GM19238 (cell line): ENCODE data around the gene SYTL2.

ENCODE experiments used
- DNase-seq: peaks from one replicate; pipeline ENCODE4 v3.0.0; 2011; ENCODE audit warnings: low spot score; ENCODE audit not compliant: insufficient read length

The SYTL2 gene

DNA sequence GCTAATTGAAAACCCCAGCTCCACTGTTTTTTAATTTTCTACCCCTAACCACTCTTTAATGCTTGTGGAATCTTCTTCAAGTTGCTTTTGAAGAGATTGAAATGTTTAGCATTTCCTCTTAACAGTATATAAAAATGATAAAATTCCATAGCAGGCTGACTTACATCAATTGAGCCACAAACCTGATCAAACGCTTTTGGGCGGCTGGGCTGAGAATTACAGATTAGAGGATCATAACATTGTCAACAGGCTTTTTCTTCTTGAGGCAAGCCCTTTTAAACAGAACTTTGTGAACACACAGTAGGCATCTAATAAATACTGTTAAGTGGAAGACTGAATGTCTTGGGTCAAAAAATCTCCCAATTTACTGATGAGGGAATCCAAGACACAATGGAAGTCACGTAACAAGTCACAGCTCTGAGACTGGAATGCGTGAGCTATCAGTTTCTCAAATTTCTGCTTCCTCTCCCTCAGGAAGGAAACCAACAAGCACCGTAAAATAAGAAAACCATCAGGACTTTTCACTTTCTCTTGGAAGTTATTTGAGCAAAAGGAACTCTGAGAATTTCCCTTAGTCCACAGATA lies 75.0 kb downstream of the SYTL2 start:
- no peak for DNase-seq

DNA sequence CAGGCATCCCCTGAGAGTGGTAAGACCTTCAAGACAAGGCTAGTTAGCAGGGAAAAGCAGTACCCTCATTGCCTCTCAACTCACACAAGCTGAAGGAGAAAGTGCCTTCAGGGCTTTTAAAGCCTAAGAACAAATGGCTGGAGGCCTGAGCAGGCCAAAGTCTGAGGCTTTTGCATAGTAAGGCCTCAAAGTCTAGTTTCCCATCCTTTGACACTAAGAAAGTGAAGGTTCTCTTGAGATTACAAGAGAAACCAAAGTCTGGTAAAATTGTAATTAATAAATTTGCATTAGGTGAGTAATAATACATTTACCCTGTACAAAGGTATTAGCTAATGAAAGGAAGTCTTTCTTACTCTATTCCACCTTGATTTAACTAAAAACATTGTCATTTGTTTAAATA lies 78.0 kb downstream of the SYTL2 start:
- DNase-seq: no peak

DNA sequence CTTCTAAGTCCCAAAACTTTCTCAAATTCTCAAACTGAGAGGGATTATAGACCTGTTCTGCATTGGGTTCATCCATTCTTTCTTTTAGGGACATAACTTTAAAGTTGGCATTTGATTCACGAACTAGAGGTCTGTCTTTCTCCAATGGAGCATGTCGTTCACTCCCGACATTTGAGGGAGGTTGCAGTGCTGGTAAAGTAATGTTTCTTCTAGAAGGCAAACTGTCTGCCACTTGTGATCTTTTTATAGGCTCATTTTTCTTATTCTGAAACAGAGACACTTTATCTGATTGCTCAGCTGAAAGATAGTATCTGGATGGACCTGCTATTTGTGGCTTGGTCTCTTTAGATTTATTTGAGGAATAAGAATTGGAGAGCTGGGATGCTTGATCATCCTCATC lies 84.6 kb downstream of the SYTL2 start:
- no peak for DNase-seq

DNA sequence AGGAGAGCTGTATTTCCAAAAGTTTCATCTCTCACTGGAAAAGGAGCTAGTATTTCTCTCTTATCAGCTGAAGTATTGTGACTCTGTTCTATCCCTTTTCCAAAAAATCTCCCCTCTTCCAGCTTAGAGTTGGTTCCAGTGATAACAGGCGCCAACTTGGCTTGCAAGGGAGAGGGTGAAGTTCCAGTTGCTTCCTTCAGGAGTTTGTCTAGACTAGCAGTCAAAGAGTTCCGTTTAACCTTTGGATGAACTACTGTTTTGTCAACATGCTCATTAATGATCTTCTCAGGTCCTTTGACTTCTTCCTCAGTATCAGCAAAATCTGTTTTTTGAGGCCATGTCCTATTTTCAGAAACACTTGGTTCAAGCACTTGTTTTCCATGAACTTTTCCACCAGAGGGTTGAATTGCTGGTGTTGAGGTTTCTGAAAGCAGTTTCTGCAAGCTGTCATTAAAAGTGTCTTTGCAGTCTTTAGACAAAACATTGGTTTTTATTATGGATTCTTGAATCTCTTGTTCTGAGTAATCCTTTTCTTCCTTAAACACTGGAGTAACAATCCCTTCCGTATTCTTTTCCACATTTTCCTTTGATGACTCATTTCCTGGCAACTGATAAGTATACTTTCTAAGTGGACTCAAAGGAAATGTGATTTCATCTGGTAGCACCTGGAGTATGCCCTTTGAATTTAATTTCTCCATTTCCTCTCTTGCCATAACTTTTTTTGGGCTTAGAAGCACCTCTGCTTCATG lies 85.3 kb downstream of the SYTL2 start:
- no peak for DNase-seq

DNA sequence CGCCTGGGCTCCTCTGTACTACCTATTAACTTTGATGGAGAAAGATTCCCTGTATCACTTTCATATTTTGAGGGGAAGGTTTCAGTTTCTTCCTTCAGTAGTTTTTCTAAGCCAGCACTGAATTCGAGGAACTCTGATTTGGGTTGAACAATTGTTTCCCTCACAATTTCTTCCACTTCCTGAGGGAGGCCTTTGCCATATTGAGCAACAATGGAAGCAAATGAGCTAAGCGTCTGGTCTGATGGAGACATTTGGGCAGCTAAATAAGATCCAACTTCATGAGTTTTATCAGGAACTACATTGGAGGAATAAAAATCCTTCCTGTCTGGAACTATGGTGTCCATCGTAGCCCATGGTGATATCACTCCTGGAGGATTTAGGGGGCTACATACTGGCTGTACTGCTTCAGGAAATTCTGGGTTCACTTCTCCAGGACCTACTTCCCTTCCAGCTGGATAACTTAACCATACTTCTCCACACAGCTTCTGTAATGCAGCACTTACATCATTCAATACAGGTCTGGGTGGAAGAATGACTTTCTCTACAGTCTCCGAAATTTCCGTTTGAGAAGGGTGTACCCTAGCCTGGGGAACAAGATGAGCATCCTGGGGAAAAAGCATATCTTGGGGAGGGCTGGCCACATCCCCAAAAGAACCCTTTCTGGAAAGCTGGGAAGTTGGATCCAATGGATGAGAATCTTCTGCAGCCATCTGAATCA lies 86.0 kb downstream of the SYTL2 start:
- no peak for DNase-seq

DNA sequence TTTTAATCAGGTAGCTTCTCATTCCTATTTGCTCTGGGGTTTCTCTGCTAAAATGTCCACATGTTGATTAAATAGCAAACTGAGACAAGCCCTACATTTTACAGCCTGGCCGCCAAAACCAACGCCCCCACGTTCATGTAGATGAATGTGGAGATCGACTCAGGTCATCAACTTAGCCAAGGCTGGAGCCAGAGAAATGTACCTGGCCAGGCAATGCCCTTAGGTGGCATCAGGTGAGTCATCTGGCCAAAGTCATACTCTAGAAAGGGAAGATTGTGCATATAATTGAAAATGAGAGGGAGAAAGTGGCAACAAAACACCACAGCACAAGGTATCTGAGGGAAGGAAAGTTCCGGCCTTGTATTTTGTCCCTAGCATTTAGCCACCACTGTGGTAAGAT lies 87.9 kb downstream of the SYTL2 start:
- DNase-seq: no peak

DNA sequence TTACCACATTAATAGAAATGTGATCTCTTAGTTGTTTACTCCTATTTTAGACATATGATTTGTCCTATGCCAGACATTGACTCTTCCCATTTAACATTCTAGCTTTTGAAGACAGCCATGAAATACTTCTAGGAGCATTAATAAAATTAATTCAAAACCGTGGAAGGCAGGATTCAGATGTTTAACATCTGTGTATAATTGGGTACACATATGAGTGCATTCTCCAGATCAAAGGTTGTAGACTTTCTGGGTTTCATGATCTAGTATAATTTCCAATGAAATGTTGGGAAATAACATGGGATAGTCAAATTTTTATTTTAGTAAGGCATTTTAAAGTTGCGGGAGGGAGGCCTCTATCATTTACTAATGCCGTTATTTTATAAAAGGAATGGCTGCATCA lies 89.8 kb downstream of the SYTL2 start:
- no peak for DNase-seq

DNA sequence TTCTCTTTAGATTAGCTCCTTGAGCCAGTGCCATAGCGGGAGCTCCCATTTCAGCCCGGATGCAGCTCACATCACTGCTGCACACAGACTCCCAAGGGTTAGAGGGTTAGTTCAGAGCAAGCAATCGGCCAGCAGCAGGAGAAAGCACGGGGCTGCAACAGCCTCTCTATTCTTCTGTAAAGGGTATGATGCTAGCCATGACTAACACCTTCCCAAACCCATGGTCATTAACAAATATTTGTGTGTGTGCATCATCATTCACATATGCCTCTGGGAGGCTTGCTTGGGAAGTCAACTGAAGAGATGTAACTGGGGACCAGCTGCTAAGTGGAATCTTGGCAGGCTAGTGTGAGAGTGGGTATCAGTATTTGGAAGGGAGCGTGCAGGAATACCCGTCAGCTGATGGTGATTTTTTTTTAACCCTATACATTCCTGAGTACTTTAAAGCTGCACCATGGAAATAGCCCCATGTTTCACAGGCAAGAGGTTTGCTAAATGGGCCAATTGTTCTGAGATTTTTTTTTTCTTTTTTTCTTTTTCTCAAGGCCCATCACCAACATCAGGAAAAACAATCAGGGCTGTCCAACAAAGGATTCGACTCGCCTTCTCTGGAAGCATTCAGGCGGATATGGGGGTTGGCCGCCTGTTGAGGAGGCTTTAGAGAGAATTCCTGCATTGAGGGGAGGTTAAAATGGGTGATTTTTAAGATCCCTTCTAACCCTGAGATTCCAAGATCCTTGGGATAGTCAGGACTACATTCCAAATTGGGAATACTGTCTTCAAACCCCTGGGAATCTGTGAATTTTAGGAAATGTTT lies 91.7 kb downstream of the SYTL2 start:
- DNase-seq: no peak

DNA sequence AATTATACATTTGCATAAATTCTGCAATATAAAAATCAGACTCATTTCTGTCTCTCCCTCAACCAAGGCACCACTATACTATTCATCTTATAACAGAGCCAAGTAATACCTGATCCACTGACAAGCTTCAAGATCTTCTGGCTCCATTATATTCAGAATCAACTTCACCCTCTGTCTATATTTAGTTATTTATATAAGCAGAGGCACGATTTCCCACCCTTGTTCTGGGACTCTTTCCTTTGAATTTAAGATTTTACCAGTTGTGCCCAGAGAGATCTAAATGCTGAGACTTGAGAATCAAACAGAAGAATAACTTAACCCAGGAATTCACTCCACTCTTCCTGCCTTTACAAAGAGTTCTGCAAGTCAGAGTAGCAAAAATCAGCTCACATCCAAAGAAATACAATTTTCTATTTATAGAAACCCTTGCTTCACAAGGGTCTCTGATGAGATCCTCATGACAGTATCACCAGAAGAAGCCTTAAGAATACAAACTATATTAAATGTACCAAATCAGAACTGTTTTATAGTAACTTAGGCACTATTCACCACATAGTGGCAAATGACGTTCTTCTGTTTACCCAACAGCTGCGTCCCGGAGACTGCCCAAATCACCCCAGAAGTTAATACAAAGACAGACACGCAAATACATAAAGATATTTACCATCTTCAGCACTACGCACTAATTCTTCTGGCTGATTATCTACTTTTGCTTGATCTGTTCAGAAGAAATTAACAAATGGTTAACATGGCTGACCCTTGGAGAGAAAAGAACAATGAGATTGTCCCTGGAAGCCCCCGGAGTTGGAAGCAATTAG lies 92.6 kb downstream of the SYTL2 start:
- DNase-seq: no peak

DNA sequence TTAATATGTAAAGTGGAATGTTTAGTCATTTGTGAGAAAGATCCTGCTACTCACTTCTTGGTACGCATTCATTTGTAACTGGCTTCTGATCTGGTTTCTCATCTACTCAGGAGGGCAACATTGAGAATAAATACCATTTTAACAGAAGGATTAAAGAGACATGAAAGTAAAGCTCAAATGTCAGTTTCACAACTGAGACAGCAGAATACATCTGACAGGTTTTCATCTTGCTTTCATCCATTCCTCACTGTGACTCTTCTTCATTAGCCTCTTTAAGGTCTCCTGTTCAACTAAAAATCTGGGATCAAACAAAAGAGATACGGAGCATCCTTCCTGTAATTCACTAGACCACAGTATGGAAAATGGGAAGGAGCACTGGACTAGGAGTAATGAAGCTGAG lies 93.5 kb downstream of the SYTL2 start:
- no peak for DNase-seq

DNA sequence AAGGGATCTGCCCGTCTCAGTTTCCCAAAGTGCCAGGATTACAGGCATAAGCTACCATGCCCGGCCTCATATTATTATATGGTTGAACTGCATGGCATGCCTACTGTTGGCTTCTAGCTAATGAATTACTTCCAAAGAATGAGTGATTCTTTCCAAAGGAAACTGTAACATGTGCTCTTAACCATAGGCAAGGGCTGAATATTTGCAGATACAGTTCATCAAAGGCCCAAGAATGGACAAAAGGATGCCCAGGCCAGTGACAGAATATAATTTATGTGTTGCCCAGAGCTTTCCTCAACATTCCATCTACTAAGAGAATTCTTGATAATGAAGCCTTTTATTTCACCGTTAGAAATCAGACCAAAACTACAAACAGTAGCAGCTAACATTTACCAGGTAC lies 98.0 kb downstream of the SYTL2 start:
- no peak for DNase-seq

DNA sequence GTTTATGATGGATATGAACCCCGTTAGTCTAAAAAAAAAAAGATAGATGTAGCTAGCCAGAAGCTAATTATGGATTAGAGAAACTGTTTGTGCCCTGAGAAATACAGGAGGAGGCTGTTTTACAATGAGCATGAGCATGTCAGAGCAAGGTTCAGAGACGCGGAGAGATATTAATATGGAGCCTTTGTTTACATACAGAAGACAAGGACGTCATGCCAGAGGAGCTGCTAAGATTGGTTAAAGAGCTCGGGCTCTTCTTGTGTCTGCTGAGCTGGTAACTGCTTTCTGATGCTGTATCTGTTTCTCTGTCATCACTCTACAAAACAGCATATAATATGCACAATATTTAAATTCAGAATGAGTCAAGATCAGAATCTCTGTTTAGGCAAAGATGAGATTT lies 100.0 kb downstream of the SYTL2 start:
- no peak for DNase-seq

DNA sequence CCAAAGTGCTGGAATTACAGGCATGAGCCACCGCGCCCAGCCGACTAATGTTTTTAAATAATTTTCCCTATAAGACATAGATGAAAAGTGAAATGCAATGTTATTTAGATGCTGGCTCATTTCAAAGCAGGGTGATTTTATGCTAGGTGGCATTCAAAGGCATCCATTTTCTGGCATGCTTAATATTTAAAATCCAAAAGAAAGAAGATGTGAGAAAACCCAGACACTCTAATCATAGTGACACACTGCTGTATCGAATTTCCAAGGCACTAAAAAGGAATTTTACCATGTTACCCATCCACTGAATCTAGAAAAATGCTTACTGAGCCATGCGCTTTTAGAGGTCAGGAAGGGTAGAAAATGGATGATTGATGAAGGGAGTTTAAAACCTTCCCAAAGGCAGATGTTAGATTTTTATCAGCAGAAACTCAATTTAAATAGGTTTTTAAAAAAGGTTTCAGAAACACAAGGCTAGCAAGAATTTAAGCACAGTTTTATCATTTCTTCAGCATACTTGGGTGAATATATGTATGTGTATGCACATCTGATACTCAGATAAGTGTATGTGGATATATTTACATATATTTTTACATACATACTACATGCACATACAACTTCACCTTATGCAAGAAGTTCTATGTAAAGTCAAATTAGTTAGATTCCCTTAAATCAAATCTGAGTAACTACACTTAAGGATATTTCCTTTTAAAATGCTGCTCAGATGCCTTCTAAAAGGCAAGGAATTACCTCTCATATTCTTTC lies 100.8 kb downstream of the SYTL2 start:
- DNase-seq: no peak

DNA sequence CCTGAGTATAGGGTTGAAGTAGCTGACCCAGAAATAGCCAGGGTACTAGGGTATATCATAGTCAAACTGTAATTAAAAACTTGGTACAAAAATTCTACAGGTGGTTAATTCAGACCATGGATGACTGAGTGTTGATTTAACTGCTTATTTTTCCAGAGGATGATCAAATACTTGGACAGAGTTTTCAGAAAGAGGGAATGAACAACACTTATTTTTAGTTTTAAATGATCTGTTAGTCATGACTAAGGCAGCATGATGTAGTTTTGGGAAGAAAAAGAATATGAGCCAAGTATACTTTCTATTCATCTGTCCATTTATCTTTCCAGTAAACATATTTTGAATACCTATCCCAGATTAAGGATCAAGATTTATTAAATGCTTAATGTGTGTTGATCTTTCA lies 105.1 kb downstream of the SYTL2 start:
- no peak for DNase-seq

DNA sequence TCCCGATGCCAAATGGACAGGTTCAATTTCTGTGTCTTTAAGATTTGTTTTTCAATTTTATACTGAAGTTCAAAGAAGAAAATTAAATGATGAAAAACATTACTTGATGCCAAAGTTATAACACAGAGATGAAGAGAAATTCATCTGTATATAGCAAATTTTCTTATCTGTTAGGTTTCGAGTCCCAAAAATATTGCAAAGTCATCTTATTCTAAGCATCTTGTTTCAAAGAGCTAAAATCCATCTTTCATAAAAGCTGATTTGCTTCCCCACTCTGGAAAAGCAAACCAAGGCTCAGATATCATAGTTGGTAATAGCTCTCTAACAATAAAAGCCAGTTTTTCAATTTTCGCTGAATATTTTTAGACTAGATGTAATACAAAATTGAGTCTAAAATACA lies 106.0 kb downstream of the SYTL2 start:
- no peak for DNase-seq

DNA sequence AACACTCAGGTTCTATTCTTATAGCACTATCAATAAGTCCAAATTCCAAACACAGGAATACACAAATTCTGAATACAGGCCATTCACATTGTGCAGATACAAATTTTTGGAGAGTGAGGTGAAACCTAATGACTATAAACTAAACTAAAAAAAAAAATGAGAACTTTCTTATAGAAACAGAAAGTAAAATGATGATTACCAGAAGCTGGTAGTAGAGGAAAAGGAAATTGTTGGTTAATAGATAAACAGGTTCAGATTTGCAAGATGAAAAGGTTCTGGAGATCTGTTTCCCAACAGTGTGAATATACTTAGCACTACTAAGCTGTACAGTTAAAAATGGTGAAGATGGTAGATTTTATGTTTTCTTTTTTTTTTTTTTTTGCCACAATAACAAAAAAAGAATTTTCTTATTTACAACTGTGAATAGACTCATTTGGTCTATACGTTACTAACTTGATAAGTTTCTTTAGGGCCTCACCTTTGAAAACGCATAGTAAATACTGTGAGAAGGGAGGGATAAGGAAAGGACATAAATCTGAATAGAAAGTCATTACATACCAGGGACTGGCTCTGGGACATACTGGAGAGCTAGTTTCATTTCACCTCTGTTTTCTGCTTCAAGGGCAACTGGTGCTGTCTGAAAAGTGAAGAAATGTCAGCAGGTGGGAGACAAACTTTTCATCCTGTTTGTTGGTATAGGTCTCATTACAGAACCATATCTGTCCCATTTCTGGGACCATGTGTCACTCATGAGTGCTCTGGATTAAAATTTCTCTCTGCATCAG lies 110.8 kb downstream of the SYTL2 start:
- DNase-seq: no peak

DNA sequence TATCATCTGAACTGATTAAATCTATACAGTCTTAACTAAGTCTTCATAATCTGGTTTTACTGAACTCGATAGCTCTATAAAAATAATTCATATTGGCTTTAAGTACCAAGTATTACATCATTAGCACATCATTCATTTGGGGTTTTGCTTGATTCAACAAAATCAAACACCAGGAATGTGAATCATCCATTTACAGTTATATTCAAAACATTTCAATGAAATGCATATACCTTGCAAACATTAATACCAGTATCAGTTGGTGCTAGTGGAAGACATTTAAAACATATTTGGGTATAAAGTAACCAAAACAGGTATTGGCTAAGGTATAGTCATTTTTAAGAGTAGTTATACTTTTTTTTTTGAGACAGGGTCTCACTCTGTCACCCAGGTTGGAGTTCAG lies 112.7 kb downstream of the SYTL2 start:
- DNase-seq: no peak

DNA sequence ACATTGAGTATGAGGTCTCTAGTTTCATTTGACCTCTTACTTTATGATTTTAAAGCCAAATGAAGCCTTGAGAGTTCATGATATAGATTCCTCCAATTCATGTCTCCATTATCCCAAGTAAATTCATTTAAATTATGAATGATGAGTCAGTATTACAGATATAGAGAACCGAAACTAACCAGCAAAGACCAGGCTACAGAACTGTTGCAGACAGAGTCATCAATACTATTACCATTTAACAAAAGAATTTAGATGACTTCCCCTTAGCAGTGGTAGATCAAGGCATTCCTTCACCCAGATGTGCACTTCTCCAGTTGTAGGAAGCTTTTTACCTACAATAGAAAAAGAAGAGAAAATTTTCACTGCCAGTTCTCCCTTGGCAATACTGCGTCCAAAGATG lies 113.2 kb downstream of the SYTL2 start:
- DNase-seq: no peak

DNA sequence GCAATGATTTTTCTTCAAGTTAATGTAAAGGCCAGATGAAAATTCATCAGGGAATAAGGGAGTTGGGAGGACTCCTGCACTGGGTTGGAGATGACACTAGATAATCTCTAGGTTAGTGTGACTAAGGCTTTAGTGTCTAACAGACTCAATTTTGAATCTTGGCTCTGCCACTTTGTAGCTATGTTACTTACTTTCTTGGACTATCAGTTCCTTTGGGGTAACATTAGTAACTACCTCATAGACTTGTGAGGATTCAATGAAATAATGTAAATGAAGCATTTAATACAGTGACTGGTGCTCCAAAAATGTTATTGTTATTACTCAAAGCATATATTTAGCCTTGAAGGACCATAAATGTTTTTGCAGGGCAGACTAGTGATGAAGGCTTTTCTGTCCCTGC lies 115.4 kb downstream of the SYTL2 start:
- DNase-seq: no peak
